ENCODE data around the gene PRAME.

Gene PRAME

DNA sequence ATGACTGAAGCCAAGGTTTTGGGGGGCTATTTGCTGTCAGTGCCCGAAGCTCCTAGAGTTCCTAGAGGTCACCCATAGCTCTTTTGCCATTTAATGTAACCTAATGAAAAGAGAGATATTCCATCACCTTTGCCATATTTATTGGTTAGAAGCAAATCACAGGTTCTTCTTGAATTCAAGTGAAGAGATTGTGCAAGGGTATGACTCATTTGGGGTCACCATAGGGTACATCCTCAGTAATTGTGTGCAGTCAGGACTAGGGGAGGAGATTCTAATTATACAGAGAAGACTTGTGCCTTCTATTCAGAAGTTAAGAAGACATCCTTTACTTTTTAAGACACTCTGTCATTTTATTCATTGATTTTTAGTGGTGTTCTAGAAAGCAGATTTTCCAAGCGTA lies 6.9 kb upstream of the PRAME start:
- DNase-seq (ENCODE audit: extremely low read depth, insufficient read length): no peak
- Histone ChIP-seq H3K36me3 (ENCODE audit: control insufficient read depth, insufficient read depth, low read length) (no peaks in the 10 kb centered on the region), H3K4me3 (replicated peaks; ENCODE audit: low read depth, low read length) (no peak overlapping the region), H3K27me3 (replicated peaks; ENCODE audit: control insufficient read depth, insufficient read depth, low read length) (no peaks in the 10 kb centered on the region; the same call in 1 of the 2 replicates)
- TF ChIP-seq, protein P1, sequence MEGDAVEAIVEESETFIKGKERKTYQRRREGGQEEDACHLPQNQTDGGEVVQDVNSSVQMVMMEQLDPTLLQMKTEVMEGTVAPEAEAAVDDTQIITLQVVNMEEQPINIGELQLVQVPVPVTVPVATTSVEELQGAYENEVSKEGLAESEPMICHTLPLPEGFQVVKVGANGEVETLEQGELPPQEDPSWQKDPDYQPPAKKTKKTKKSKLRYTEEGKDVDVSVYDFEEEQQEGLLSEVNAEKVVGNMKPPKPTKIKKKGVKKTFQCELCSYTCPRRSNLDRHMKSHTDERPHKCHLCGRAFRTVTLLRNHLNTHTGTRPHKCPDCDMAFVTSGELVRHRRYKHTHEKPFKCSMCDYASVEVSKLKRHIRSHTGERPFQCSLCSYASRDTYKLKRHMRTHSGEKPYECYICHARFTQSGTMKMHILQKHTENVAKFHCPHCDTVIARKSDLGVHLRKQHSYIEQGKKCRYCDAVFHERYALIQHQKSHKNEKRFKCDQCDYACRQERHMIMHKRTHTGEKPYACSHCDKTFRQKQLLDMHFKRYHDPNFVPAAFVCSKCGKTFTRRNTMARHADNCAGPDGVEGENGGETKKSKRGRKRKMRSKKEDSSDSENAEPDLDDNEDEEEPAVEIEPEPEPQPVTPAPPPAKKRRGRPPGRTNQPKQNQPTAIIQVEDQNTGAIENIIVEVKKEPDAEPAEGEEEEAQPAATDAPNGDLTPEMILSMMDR (IDR thresholded peaks at IDR 0.05; ENCODE audit: insufficient read depth, low read length, poor library complexity, severe bottlenecking): no peak

DNA sequence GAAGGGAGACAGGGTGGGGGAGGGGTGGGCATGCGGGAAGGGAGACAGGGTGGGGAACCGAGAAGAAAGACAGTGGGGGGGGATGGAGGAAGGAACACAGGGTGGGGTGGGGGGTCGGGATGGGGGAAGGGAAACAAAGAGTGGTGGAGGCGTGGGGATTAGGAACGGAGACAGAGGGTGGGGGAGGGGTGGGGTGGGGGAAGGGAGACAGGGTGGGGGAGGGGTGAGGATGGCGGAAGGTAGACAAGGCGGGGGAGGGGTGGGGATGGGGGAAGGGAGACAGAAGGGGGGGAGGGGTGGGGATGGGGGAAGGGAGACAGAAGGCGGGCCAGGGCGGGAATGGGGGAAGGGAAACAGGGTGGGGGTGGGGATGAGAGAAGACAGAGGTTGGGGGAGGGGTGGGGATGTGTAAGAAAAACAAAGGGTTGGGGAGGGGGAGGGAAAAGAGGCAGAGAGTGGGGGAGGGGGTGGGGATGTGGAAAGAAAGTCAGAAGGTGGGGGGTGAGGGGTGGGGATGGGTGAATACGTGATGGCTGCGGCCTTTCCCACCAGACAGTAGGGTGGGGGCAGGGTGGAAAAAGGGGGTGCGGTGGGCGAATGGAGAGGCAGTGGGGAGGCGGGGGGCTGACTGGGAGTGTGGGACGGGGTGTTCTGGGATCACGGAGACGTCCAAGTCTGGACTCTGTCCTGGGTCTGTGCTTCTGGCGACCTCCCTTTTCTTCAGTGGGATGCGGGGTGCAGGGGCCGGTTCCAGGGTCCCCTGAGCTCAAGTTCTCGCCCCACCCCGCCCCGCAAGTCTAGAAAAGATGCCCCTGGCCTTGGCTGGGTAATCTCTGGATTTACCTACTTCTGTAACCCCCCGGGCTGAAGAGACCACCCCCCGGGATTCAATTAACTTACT lies 744 bp downstream of the PRAME start:
- H3K4me3 ChIP-seq (replicated peaks; ENCODE audit: low read depth, low read length): no peak overlapping the region
- TF ChIP-seq, protein P1 (IDR thresholded peaks at IDR 0.05; ENCODE audit: insufficient read depth, low read length, poor library complexity, severe bottlenecking): no peak
- no peak for DNase-seq (ENCODE audit: extremely low read depth, insufficient read length)
- no peaks in the 10 kb centered on the region for H3K27me3 ChIP-seq (replicated peaks; ENCODE audit: control insufficient read depth, insufficient read depth, low read length)
- H3K36me3 ChIP-seq (ENCODE audit: control insufficient read depth, insufficient read depth, low read length): no peaks in the 10 kb centered on the region

DNA sequence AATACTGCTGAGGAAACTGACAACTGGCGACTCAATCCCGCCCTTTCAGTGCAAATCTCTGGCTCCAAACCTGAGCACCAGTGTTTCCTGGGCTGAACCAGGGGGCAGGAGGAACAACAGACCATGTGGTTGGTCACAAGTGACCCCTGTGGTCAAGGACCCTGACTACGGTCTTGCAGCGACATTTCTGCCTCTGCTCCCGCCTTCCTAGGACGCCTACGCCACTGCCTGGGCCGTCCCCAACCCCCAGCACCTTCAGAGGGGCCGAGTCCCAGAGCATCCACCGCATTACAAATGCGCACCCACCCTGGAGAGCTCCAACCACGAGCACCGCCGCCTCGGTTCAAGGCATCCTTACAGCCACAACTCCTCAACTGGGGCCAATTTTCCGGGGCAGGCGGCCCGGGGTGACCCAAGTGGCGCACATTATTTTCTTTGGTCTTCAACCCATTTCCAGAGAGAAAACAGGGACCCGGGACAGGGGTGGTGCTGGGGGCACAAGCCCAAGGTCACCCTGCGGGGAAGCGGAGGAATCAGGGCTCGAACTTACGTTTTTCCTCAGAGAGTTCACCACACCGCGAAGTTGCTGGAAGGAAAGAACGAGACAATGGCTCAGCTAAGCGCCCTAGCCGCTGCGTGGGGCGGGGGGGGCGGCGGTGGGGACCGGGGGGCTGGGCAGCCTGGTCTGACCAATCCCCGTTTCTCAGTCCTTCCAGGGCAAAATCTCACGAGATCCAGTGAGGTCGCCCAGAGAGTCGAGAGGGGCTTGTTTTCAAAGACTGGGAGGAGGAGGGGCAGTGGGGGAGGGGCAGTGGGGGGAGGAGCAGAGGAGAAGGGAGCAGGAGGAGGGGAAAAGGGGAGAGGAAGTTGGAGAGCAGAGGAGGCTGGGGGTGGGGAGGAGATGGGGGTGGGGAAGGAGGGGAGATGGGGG lies 1.8 kb downstream of the PRAME start:
- no peaks in the 10 kb centered on the region for H3K36me3 ChIP-seq (ENCODE audit: control insufficient read depth, insufficient read depth, low read length)
- no peak for DNase-seq (ENCODE audit: extremely low read depth, insufficient read length)
- no peaks in the 10 kb centered on the region for H3K27me3 ChIP-seq (replicated peaks; ENCODE audit: control insufficient read depth, insufficient read depth, low read length)
- TF ChIP-seq, protein P1 (IDR thresholded peaks at IDR 0.05; ENCODE audit: insufficient read depth, low read length, poor library complexity, severe bottlenecking): no peak
- no peak overlapping the region for H3K4me3 ChIP-seq (replicated peaks; ENCODE audit: low read depth, low read length)

DNA sequence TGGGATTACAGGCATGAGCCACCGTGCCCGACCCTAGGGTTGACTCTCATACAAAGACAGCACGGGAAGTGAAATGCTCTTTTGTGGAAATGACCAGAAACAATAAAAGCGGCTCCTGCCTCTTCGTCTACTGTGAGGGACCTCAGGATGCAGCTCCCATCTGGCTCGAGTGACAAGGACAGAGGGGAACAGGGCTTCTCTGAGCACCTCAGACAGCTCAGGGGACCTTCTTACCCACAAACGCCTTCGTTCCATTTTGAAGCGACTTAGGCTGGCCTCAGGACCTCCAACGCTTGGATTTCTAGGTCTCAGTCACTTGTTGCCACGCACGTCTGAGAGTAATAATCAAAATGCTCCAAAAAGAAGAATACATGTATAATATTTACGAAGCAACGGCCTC lies 2.5 kb downstream of the PRAME start:
- DNase-seq (ENCODE audit: extremely low read depth, insufficient read length): no peak
- no peaks in the 10 kb centered on the region for H3K36me3 ChIP-seq (ENCODE audit: control insufficient read depth, insufficient read depth, low read length)
- no peak overlapping the region for H3K4me3 ChIP-seq (replicated peaks; ENCODE audit: low read depth, low read length)
- TF ChIP-seq, protein P1 (IDR thresholded peaks at IDR 0.05; ENCODE audit: insufficient read depth, low read length, poor library complexity, severe bottlenecking): no peak
- no peaks in the 10 kb centered on the region for H3K27me3 ChIP-seq (replicated peaks; ENCODE audit: control insufficient read depth, insufficient read depth, low read length)

DNA sequence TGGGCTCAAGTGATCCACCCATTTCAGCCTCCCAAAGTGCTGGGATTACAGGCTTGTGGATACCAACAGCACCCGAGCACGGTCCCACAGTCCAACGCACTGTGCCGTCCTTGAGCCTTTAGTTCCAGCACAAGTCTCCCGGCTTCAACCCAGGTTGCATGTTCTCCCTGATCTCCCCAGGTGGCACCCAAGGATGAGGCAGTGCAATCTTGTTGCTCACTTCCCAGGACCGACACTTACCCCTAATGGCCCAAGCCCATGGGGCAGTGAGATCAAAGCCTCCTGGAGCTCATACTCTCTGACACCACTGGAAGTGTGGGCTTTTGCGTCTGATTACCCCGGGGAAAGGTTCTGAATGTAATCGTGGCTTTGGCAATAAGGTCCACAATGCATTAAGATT lies 3.5 kb downstream of the PRAME start:
- TF ChIP-seq, protein P1 (IDR thresholded peaks at IDR 0.05; ENCODE audit: insufficient read depth, low read length, poor library complexity, severe bottlenecking): no peak
- H3K36me3 ChIP-seq (ENCODE audit: control insufficient read depth, insufficient read depth, low read length): no peaks in the 10 kb centered on the region
- no peaks in the 10 kb centered on the region for H3K27me3 ChIP-seq (replicated peaks; ENCODE audit: control insufficient read depth, insufficient read depth, low read length)
- no peak for DNase-seq (ENCODE audit: extremely low read depth, insufficient read length)
- no peak overlapping the region for H3K4me3 ChIP-seq (replicated peaks; ENCODE audit: low read depth, low read length)
